B cell (primary cell): ENCODE measurements around the gene ITGA7. TPM values are rescaled to one million over a fixed set of nuclear protein-coding genes. Genes with fewer than 3 reads are reported as not detected.

Source experiments
- ATAC-seq: fragments of 200-7000 bp; cut with Tn5 transposase; one replicate; pipeline ENCODE4 v1.10.0; 2021; ENCODE audit warnings: low read depth, mild to moderate bottlenecking, moderate number of reproducible peaks, moderate library complexity
- CTCF ChIA-PET: fragments of 350-600 bp; sonication (Branson Sonifier 250); formaldehyde crosslinking; loops from one replicate; lab custom pipeline; 2021; ENCODE audit warnings: antibody characterized with exemption, inconsistent platforms; lab: Charles Lee
- POLR2A ChIA-PET: fragments of 350-600 bp; sonication (Branson Sonifier 250); formaldehyde crosslinking; loops from one replicate; lab custom pipeline; 2021; ENCODE audit warnings: antibody characterized with exemption; lab: Charles Lee
- DNase-seq: peaks from one replicate; pipeline ENCODE4 v3.0.0; 2013
- H2AFZ ChIP-seq: 2 replicates; pipeline ENCODE4 v1.6.1; 2012; ENCODE audit warnings: mild to moderate bottlenecking, low read depth, low read length; ENCODE audit not compliant: insufficient read depth, poor library complexity, severe bottlenecking
- H3K27ac ChIP-seq, 2 donors: 1 replicate in 1 of 2; 2 replicates in 1 of 2; pipeline ENCODE4 v1.5.1; 2012 to 2013; ENCODE audit warnings: low read length in 2 of 2, mild to moderate bottlenecking in 2 of 2, moderate library complexity in 1 of 2
- H3K27me3 ChIP-seq, 4 experiments: fragments of 200-600 bp in 1 of 4; sonication (generic) in 1 of 4; replicated peaks in 1 of 4; 1 replicate in 2 of 4; 2 replicates in 2 of 4; pipeline versions ENCODE4 v1.6.1 to v1.7.0; 2013 to 2016; ENCODE audit warnings: low read length in 3 of 4, mild to moderate bottlenecking in 2 of 4, mixed read lengths in 1 of 4, moderate library complexity in 1 of 4; ENCODE audit not compliant: insufficient read depth in 4 of 4, control insufficient read depth in 3 of 4; ENCODE audit errors: control extremely low read depth in 1 of 4
- H3K36me3 ChIP-seq, 2 experiments: replicated peaks in 1 of 2; 1 replicate in 1 of 2; 2 replicates in 1 of 2; pipeline versions ENCODE4 v1.6.1 to v1.7.1; 2013; ENCODE audit warnings: low read length in 1 of 2; ENCODE audit not compliant: insufficient read depth in 2 of 2, control insufficient read depth in 1 of 2; ENCODE audit errors: control extremely low read depth in 1 of 2, extremely low read depth in 1 of 2
- H3K4me1 ChIP-seq, 2 donors: fragments of 200-600 bp in 1 of 2; sonication (generic) in 1 of 2; 1 replicate in 1 of 2; 2 replicates in 1 of 2; pipeline versions ENCODE4 v1.5.1 to v1.6.1; 2013 to 2017; ENCODE audit warnings: low read length in 2 of 2; ENCODE audit not compliant: control insufficient read depth in 2 of 2, insufficient read depth in 2 of 2
- H3K4me2 ChIP-seq: replicated peaks from 2 replicates; pipeline ENCODE3; 2012; ENCODE audit warnings: mild to moderate bottlenecking, low read depth, low read length; ENCODE audit not compliant: poor library complexity, severe bottlenecking
- H3K4me3 ChIP-seq, 5 experiments: fragments of 200-600 bp in 1 of 5; sonication (generic) in 1 of 5; 1 replicate in 3 of 5; 2 replicates in 2 of 5; pipeline versions ENCODE4 v1.5.1 to v1.7.0; 2011 to 2016; ENCODE audit warnings: low read length in 4 of 5, mild to moderate bottlenecking in 4 of 5, low read depth in 2 of 5, control low read depth in 1 of 5, moderate library complexity in 1 of 5; ENCODE audit not compliant: insufficient read depth in 1 of 5; ENCODE audit errors: control extremely low read depth in 1 of 5, extremely low read depth in 1 of 5
- H3K79me2 ChIP-seq: fragments of 200-600 bp; sonication (generic); one replicate; pipeline ENCODE4 v1.6.0; 2016; ENCODE audit warnings: low read length; ENCODE audit not compliant: control insufficient read depth, insufficient read depth
- H3K9ac ChIP-seq: fragments of 200-600 bp; sonication (generic); 2 replicates; pipeline ENCODE4 v1.6.1; 2017; ENCODE audit warnings: mild to moderate bottlenecking, low read length, moderate library complexity
- H3K9me3 ChIP-seq, 3 donors: one replicate each; pipeline versions ENCODE4 v1.6.1 to v1.7.1; 2013; ENCODE audit warnings: low read length in 2 of 3; ENCODE audit not compliant: control insufficient read depth in 2 of 3, insufficient read depth in 1 of 3; ENCODE audit errors: control extremely low read depth in 1 of 3
- H4K20me1 ChIP-seq: 2 replicates; pipeline ENCODE4 v1.6.0; 2012; ENCODE audit warnings: mild to moderate bottlenecking, low read length; ENCODE audit not compliant: insufficient read depth, control insufficient read depth, poor library complexity, severe bottlenecking
- H3K27ac Mint-ChIP-seq: one replicate; pipeline ENCODE4 v1.8.0; 2021; ENCODE audit warnings: mixed read lengths
- H3K27me3 Mint-ChIP-seq: one replicate; pipeline ENCODE4 v1.8.0; 2021; ENCODE audit warnings: mixed read lengths
- H3K4me1 Mint-ChIP-seq: one replicate; pipeline ENCODE4 v1.8.0; 2021; ENCODE audit warnings: mixed read lengths
- H3K4me3 Mint-ChIP-seq: one replicate; pipeline ENCODE4 v1.8.0; 2021; ENCODE audit warnings: mixed read lengths
- H3K9me3 Mint-ChIP-seq: one replicate; pipeline ENCODE4 v1.8.0; 2022; ENCODE audit warnings: mixed read lengths; ENCODE audit not compliant: insufficient read depth
- EZH2 ChIP-seq: IDR thresholded peaks from 2 replicates; pipeline ENCODE4 v1.6.1; 2012; ENCODE audit warnings: borderline replicate concordance, low read depth, mild to moderate bottlenecking, moderate library complexity, low read length; ENCODE audit not compliant: insufficient read depth, poor library complexity, severe bottlenecking
- WGBS: methylation state at CpG from one replicate; pipeline ENCODE4 v1.1.5; 2013; ENCODE audit warnings: missing lambda C conversion rate; ENCODE audit not compliant: insufficient coverage; 5-methylcytosine and 5-hydroxymethylcytosine counted together
- intact Hi-C: fragments of 100-400 bp; cut with micrococcal nuclease; formaldehyde crosslinking; loops from one replicate; pipeline ENCODE4 v1.10.0; 2022
- polyA plus RNA-seq: library from polyadenylated mRNA; depleted of rRNA; stranded (reverse); fragments of >200 nt; gene quantifications from 2 replicates; pipeline ENCODE4 v1.2.3, GENCODE V29; 2012
- total RNA-seq, 2 donors: library from RNA; stranded (reverse); fragments of 120-200 nt in 1 of 2; gene quantifications; 1 replicate in 1 of 2; 2 replicates in 1 of 2; pipeline versions ENCODE4 v1.2.3 to v1.2.4, GENCODE V29; 2013 to 2022
- TF ChIP-seq, protein P1 (sequence below): fragments of 200-600 bp; IDR thresholded peaks from one replicate; pipeline ENCODE4 v1.8.0; 2022; ENCODE audit warnings: antibody characterized with exemption, mild to moderate bottlenecking

The ITGA7 gene
- total and polyA plus RNA-seq, 2 donors (not counting 1 experiment from before 2014, with no cell fraction given), result 2.4 to 3.3 TPM

DNA sequence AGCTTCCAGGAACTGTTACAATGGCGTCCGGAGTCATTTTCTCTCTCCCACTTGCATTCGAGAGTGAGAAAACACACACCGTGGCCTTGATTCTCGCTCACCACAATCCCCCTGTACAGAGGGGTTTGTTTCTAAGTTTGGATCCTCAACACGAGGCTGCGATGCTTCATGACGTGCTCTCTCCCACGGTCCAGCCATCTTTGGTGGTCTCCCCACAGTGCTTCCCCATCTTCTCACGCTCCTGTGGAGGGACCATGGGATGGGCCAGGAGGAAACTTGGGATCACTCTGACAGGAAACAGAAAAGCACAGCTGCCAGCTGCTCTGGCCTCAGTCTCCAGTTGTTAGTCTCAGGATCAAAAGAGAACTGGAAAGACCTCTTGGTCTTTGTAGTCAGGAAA, 42.9 kb downstream of the ITGA7 start:
- no peak overlapping the region for H3K27ac ChIP-seq
- H3K9me3 ChIP-seq, result no peaks in the 10 kb centered on the region
- intact Hi-C loops, result no loop called here
- H3K4me1 ChIP-seq, result no peaks in the 10 kb centered on the region
- no peak overlapping the region for H3K27ac Mint-ChIP-seq
- H3K27me3 ChIP-seq, result no peaks in the 10 kb centered on the region
- H3K4me3 Mint-ChIP-seq, result no peak overlapping the region
- DNase-seq (no peak), ATAC-seq (no peak)
- no peaks in the 10 kb centered on the region for H3K9me3 Mint-ChIP-seq
- H2AFZ ChIP-seq, result no peak overlapping the region
- no peak overlapping the region for H3K4me3 ChIP-seq
- H4K20me1 ChIP-seq, result no peaks in the 10 kb centered on the region
- H3K4me2 ChIP-seq, result no peak overlapping the region
- H3K79me2 ChIP-seq, result no peaks in the 10 kb centered on the region
- H3K27me3 Mint-ChIP-seq, result peaks cover 5% of the 10 kb centered on the region
- ChIA-PET CTCF (interaction anchor here (1.6 kb wide), 1 partner anchor 9 kb away, joined by 8 read pairs; no protein-coding TSS in a partner anchor), POLR2A (no interaction called here)
- no peaks in the 10 kb centered on the region for H3K36me3 ChIP-seq
- no peak overlapping the region for H3K9ac ChIP-seq
- no peaks in the 10 kb centered on the region for H3K4me1 Mint-ChIP-seq
- TF ChIP-seq EZH2, result no peak
- TF ChIP-seq, protein P1, sequence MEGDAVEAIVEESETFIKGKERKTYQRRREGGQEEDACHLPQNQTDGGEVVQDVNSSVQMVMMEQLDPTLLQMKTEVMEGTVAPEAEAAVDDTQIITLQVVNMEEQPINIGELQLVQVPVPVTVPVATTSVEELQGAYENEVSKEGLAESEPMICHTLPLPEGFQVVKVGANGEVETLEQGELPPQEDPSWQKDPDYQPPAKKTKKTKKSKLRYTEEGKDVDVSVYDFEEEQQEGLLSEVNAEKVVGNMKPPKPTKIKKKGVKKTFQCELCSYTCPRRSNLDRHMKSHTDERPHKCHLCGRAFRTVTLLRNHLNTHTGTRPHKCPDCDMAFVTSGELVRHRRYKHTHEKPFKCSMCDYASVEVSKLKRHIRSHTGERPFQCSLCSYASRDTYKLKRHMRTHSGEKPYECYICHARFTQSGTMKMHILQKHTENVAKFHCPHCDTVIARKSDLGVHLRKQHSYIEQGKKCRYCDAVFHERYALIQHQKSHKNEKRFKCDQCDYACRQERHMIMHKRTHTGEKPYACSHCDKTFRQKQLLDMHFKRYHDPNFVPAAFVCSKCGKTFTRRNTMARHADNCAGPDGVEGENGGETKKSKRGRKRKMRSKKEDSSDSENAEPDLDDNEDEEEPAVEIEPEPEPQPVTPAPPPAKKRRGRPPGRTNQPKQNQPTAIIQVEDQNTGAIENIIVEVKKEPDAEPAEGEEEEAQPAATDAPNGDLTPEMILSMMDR, result no peak
- 87% methylated on average over 3 of the region's 10 CpGs for WGBS

DNA sequence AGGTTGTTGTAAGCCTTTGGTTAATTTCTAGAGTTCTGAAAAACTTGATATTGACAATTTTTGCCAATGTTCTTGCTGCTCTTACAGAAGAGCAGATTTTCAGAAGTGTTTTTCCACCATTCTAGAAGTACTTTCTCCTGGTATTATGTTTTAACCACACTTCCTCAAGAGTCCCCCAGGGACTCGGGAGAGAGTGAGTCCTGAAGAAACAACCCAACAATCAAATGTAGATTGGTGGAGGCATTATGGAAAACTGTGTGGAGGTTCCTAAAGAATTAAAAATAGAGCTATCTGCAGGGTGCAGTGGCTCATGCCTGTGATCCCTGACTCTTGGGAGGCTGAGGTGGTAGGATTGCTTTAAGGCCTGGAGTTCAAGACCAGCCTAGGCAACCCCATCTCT, 44.3 kb downstream of the ITGA7 start:
- CTCF ChIA-PET, result interaction anchor here (0.8 to 1.2 kb wide), 2 partner anchors 10 to 73 kb away, joined by 3 read pairs; no protein-coding TSS in a partner anchor
- TF ChIP-seq EZH2, result no peak
- TF ChIP-seq, protein P1, result no peak
- H3K4me1 Mint-ChIP-seq, result no peaks in the 10 kb centered on the region
- H3K36me3 ChIP-seq, result no peaks in the 10 kb centered on the region
- no peaks in the 10 kb centered on the region for H3K9me3 ChIP-seq
- DNase-seq (no peak), ATAC-seq (no peak)
- no peaks in the 10 kb centered on the region for H3K79me2 ChIP-seq
- no peak overlapping the region for H3K4me2 ChIP-seq
- H2AFZ ChIP-seq, result no peak overlapping the region
- H3K27me3 Mint-ChIP-seq, result peaks cover 5% of the 10 kb centered on the region
- H3K27me3 ChIP-seq, result no peaks in the 10 kb centered on the region
- H3K27ac ChIP-seq, result no peak overlapping the region
- H4K20me1 ChIP-seq, result no peaks in the 10 kb centered on the region
- no peaks in the 10 kb centered on the region for H3K4me1 ChIP-seq
- WGBS, result no CpG with 5 or more reads among the region's 1 CpG
- no peak overlapping the region for H3K4me3 ChIP-seq
- no peak overlapping the region for H3K27ac Mint-ChIP-seq
- H3K4me3 Mint-ChIP-seq, result no peak overlapping the region
- no peak overlapping the region for H3K9ac ChIP-seq
- intact Hi-C loops, result no loop called here
- H3K9me3 Mint-ChIP-seq, result no peaks in the 10 kb centered on the region
- POLR2A ChIA-PET, result no interaction called here
